H9 (cell line): ENCODE results near the gene CKLF. TPM values are rescaled to one million over a fixed set of nuclear protein-coding genes. Genes with fewer than 3 reads are reported as not detected.

Source experiments
- DNase-seq: peaks from one replicate; pipeline ENCODE4 v3.0.0-alpha.2; 2017
- H2AFZ ChIP-seq: one replicate; pipeline ENCODE4 v1.6.1; 2013; ENCODE audit warnings: mild to moderate bottlenecking, low read length, control low read depth, moderate library complexity
- H2AK5ac ChIP-seq: 2 replicates; pipeline ENCODE4 v1.6.1; 2013; ENCODE audit warnings: low read length, control low read depth, mixed read lengths; ENCODE audit not compliant: insufficient read length
- H2BK120ac ChIP-seq: one replicate; pipeline ENCODE4 v1.6.1; 2013; ENCODE audit warnings: low read depth, mild to moderate bottlenecking, low read length, control low read depth, inconsistent platforms; ENCODE audit not compliant: poor library complexity, severe bottlenecking
- H2BK12ac ChIP-seq: 2 replicates; pipeline ENCODE4 v1.6.1; 2013; ENCODE audit warnings: low read length, control low read depth, mixed read lengths, low read depth; ENCODE audit not compliant: insufficient read length
- H2BK15ac ChIP-seq: 2 replicates; pipeline ENCODE4 v1.6.1; 2013; ENCODE audit warnings: low read depth, low read length, control low read depth
- H2BK20ac ChIP-seq: one replicate; pipeline ENCODE4 v1.6.1; 2013; ENCODE audit warnings: low read depth, mild to moderate bottlenecking, low read length, control low read depth, inconsistent platforms; ENCODE audit not compliant: poor library complexity, severe bottlenecking
- H2BK5ac ChIP-seq: 2 replicates; pipeline ENCODE4 v1.6.1; 2013; ENCODE audit warnings: low read length, control low read depth, mixed read lengths; ENCODE audit not compliant: insufficient read length
- H3K14ac ChIP-seq: 2 replicates; pipeline ENCODE4 v1.6.1; 2013; ENCODE audit warnings: low read length, control low read depth; ENCODE audit not compliant: insufficient read depth
- H3K18ac ChIP-seq: 2 replicates; pipeline ENCODE4 v1.6.1; 2013; ENCODE audit warnings: low read depth, mild to moderate bottlenecking, mixed read lengths, low read length, control low read depth; ENCODE audit not compliant: insufficient read length
- H3K23ac ChIP-seq: 2 replicates; pipeline ENCODE4 v1.6.1; 2013; ENCODE audit warnings: low read length, control low read depth, mixed read lengths, low read depth; ENCODE audit not compliant: insufficient read length
- H3K23me2 ChIP-seq: 2 replicates; pipeline ENCODE4 v1.6.1; 2013; ENCODE audit warnings: low read depth, mild to moderate bottlenecking, mixed read lengths, low read length, control low read depth; ENCODE audit not compliant: insufficient read length, poor library complexity, severe bottlenecking
- H3K27ac ChIP-seq: 2 replicates; pipeline ENCODE4 v1.5.1; 2013; ENCODE audit warnings: low read length, control low read depth, mixed read lengths, low read depth; ENCODE audit not compliant: insufficient read length
- H3K27me3 ChIP-seq: 2 replicates; pipeline ENCODE4 v1.6.1; 2013; ENCODE audit warnings: low read length, control low read depth, inconsistent platforms; ENCODE audit not compliant: insufficient read depth
- H3K4ac ChIP-seq: 2 replicates; pipeline ENCODE4 v1.6.1; 2013; ENCODE audit warnings: low read depth, mild to moderate bottlenecking, control low read depth, inconsistent platforms, low read length, moderate library complexity
- H3K4me1 ChIP-seq: 2 replicates; pipeline ENCODE4 v1.6.1; 2013; ENCODE audit warnings: low read length, control low read depth, inconsistent platforms; ENCODE audit not compliant: insufficient read depth
- H3K4me2 ChIP-seq: 2 replicates; pipeline ENCODE4 v1.6.1; 2013; ENCODE audit warnings: low read length, control low read depth, mixed read lengths; ENCODE audit not compliant: insufficient read length, insufficient read depth
- H3K56ac ChIP-seq: 2 replicates; pipeline ENCODE4 v1.6.1; 2013; ENCODE audit warnings: low read depth, mild to moderate bottlenecking, mixed read lengths, low read length, control low read depth; ENCODE audit not compliant: insufficient read length
- H3K79me1 ChIP-seq: 2 replicates; pipeline ENCODE4 v1.6.1; 2013; ENCODE audit warnings: low read depth, mild to moderate bottlenecking, moderate library complexity, low read length, control low read depth, inconsistent platforms; ENCODE audit not compliant: insufficient read depth, poor library complexity, severe bottlenecking
- H3K79me2 ChIP-seq: 2 replicates; pipeline ENCODE4 v1.6.1; 2013; ENCODE audit warnings: low read length, control low read depth, inconsistent platforms; ENCODE audit not compliant: insufficient read depth
- H3K9ac ChIP-seq: 2 replicates; pipeline ENCODE4 v1.6.1; 2013; ENCODE audit warnings: low read length, control low read depth, mixed read lengths; ENCODE audit not compliant: insufficient read length; ENCODE audit errors: extremely low read depth
- H3K9me3 ChIP-seq: one replicate; pipeline ENCODE4 v1.6.1; 2013; ENCODE audit warnings: low read depth, low read length, inconsistent platforms; ENCODE audit not compliant: control insufficient read depth
- H3T11ph ChIP-seq: one replicate; pipeline ENCODE4 v1.6.1; 2013; ENCODE audit warnings: mild to moderate bottlenecking, low read length, control low read depth, inconsistent platforms
- H4K20me1 ChIP-seq: one replicate; pipeline ENCODE4 v1.6.1; 2013; ENCODE audit not compliant: control insufficient read depth, insufficient read length, insufficient read depth
- H4K5ac ChIP-seq: 2 replicates; pipeline ENCODE4 v1.6.1; 2013; ENCODE audit warnings: low read depth, mild to moderate bottlenecking, mixed read lengths, low read length, control low read depth; ENCODE audit not compliant: insufficient read length
- H4K8ac ChIP-seq: replicated peaks from 2 replicates; pipeline ENCODE4 v1.6.1; 2013; ENCODE audit warnings: low read length, control low read depth, mixed read lengths, low read depth; ENCODE audit not compliant: insufficient read length
- H4K91ac ChIP-seq: 2 replicates; pipeline ENCODE4 v1.6.1; 2013; ENCODE audit warnings: low read depth, mild to moderate bottlenecking, moderate library complexity, mixed read lengths, low read length, control low read depth; ENCODE audit not compliant: insufficient read length
- H3K27ac Mint-ChIP-seq, 3 experiments: 2 replicates in 2 of 3; 3 replicates in 1 of 3; pipeline ENCODE4 v1.8.0; 2020 to 2021; ENCODE audit warnings: mixed read lengths in 3 of 3, mild to moderate bottlenecking in 1 of 3, moderate library complexity in 1 of 3
- H3K27me3 Mint-ChIP-seq: 2 replicates; pipeline ENCODE4 v1.8.0; 2021; ENCODE audit warnings: low read depth, mild to moderate bottlenecking, moderate library complexity, mixed read lengths
- H3K36me3 Mint-ChIP-seq, 3 experiments: 2 replicates in 2 of 3; 3 replicates in 1 of 3; pipeline ENCODE4 v1.8.0; 2020 to 2021; ENCODE audit warnings: low read depth in 3 of 3, mixed read lengths in 3 of 3; ENCODE audit not compliant: insufficient read depth in 1 of 3
- H3K4me1 Mint-ChIP-seq, 2 experiments: 2 replicates each; pipeline ENCODE4 v1.8.0; 2020; ENCODE audit warnings: mixed read lengths in 2 of 2
- H3K4me3 Mint-ChIP-seq, 2 experiments: 2 replicates in 1 of 2; 3 replicates in 1 of 2; pipeline ENCODE4 v1.8.0; 2020 to 2021; ENCODE audit warnings: mild to moderate bottlenecking in 2 of 2, mixed read lengths in 2 of 2, moderate library complexity in 1 of 2
- H3K9me3 Mint-ChIP-seq, 2 experiments: 2 replicates in 1 of 2; 3 replicates in 1 of 2; pipeline ENCODE4 v1.8.0; 2020; ENCODE audit warnings: mild to moderate bottlenecking in 2 of 2, mixed read lengths in 2 of 2, moderate library complexity in 1 of 2
- CTCF ChIP-seq: fragments of 200-600 bp; sonication (generic); conservative IDR thresholded peaks from 3 replicates; pipeline ENCODE4 v1.8.0; 2021; ENCODE audit warnings: antibody characterized with exemption, mild to moderate bottlenecking
- WGBS: extraction: QIAGEN DNeasy Blood & Tissue Kit; methylation state at CpG from one replicate; pipeline ENCODE4 v1.1.7; 2013; ENCODE audit warnings: missing lambda C conversion rate, low lambda C conversion rate, mixed read lengths; ENCODE audit not compliant: insufficient read length; ENCODE audit errors: extremely low coverage; 5-methylcytosine and 5-hydroxymethylcytosine counted together
- total RNA-seq: library from RNA; stranded (reverse); gene quantifications from 2 replicates; pipeline ENCODE4 v1.2.1, GENCODE V29; 2021

Gene CKLF
- total RNA-seq, 1 experiment from 2014 or later, result 23.1 TPM

GRCh38 chr16:66521951-66522771 is 30.2 kb upstream of the CKLF start:
- no peak overlapping the region for H3K9ac ChIP-seq
- peak overlapping the region in 2 of 3 experiments; percentile 15 to 53; a peak in 1 of 7 replicates for H3K27ac Mint-ChIP-seq
- H4K5ac ChIP-seq, result no peak overlapping the region
- DNase-seq, result no peak
- no peak overlapping the region for H3T11ph ChIP-seq
- no CpG with 5 or more reads among the region's 17 CpGs for WGBS
- no peak overlapping the region for H3K4me2 ChIP-seq
- H3K9me3 ChIP-seq, result no peaks in the 10 kb centered on the region
- H3K27ac ChIP-seq, result no peak overlapping the region
- H4K91ac ChIP-seq, result no peak overlapping the region
- no peak overlapping the region for H3K23ac ChIP-seq
- peaks cover 2% of the 10 kb centered on the region for H3K27me3 Mint-ChIP-seq
- peaks cover 8 to 11% of the 10 kb centered on the region in 2 experiments for H3K4me1 Mint-ChIP-seq
- H3K23me2 ChIP-seq, result no peaks in the 10 kb centered on the region
- no peak overlapping the region for H2BK12ac ChIP-seq
- no peak overlapping the region for H3K56ac ChIP-seq
- no peaks in the 10 kb centered on the region for H3K27me3 ChIP-seq
- no peak overlapping the region for H2AK5ac ChIP-seq
- H2BK15ac ChIP-seq, result no peak overlapping the region
- H2AFZ ChIP-seq, result no peak overlapping the region
- H3K79me2 ChIP-seq, result no peaks in the 10 kb centered on the region
- no peak overlapping the region for H2BK20ac ChIP-seq
- H4K8ac ChIP-seq, result no peak overlapping the region
- no peak overlapping the region for H2BK120ac ChIP-seq
- no peaks in the 10 kb centered on the region for H4K20me1 ChIP-seq
- no peaks in the 10 kb centered on the region for H3K9me3 Mint-ChIP-seq
- TF ChIP-seq CTCF, result no peak
- H2BK5ac ChIP-seq, result no peak overlapping the region
- no peak overlapping the region for H3K4me3 Mint-ChIP-seq
- no peak overlapping the region for H3K14ac ChIP-seq
- H3K36me3 Mint-ChIP-seq, result peaks cover 0 to 3% (median 0%) of the 10 kb centered on the region in 3 experiments; a peak in 1 of 7 replicates
- H3K4ac ChIP-seq, result no peak overlapping the region
- H3K4me1 ChIP-seq, result no peaks in the 10 kb centered on the region
- no peak overlapping the region for H3K18ac ChIP-seq
- H3K79me1 ChIP-seq, result no peaks in the 10 kb centered on the region
